GM18499 (cell line): ENCODE data around the gene ABCB9.
"Not testable (repeated sequence)": the region's sequence is repeated elsewhere in the genome, so short reads cannot be mapped to it uniquely, and the experiment has no call there.

Experiments used
- ATAC-seq: cut with Tn5 transposase; IDR thresholded peaks from one replicate; pipeline ENCODE4 v1.9.1; 2021; ENCODE audit warnings: moderate number of reproducible peaks; ENCODE audit not compliant: insufficient read depth, unreplicated experiment

ABCB9 gene

DNA sequence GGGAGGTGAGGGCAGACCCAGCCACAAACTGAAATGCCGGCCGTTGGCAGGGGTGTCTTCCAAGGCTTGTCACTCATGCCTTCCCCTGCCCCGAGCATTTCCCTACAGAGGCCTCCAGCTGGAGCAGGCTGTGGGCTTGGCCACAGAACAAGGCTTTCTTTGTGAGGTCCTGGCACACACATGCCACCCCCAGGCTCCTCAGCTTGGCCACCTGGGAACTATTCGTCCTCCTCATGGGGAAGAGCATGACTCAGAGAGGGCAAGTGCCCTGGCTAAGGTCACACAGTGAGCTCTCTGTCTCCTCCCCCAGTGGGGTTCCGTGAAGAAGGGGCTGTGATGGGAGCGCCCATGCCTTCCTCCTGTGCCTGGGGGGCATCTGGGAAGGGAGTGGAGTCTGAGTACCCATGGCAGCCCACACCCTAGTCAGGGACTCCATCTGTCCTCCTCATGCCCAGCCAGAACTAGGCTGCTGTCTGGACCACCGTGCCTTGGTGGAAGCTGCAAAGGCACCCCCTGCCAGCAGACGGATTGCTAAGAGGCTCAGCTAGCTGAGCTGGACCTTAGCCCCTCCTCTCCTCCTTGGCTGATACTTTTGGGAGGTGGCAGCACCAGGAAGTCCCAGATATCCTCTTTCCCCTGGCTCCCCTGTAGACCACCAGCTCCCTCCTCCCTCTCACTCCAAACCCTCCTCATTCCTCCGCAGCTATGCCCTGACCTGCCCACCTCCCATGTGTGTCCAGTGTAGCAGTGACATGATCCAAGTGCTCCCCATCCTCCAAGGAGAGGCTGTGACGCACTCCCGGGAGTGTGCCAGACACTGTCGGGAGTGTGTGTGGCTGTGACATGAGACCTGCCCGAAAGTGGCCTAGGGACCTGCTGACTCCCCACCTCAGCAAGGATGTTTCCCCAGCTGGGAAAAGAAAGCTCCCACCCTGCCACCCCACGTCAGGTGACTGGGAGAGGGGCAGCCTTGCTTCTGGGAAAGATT, 21.4 kb downstream of the ABCB9 start:
- ATAC-seq, result no peak

DNA sequence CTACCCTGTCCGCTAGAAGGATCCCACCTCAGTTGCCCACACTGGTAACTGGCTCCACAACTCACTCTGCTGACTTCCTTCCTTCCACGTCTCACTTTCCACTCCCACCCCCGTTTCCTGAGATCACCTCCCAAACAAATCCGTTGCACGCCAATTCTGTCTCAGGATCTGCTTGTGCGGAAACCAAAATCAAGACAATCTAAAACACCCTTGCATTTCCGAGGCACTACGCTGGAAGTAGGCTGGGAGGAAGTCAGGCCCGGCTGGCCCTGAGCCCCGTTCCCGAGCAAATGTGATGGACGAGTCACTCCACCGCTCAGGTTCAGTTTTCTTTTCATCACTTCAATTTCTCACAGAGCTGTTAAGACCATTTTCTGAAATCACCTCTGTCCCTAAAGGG, 23.1 kb downstream of the ABCB9 start:
- ATAC-seq, result no peak

DNA sequence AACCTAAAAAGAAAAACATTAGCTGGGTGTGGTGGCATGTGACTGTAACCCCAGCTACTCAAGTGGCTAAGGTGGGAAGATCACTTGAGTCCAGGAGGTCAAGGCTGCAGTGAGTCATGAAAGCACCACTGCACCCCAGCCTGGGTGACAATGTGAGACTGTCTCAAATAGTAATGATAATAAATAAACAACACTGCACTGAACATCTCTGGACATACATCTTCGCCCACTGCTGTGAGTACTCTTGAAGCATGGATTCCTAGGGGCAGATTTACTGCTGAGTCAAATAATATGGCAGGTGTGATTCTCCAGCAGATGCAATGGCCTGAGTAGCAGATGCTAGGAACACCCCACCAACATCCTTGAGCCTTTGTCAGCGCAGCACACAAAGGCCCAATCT, 23.6 kb downstream of the ABCB9 start:
- ATAC-seq, result no peak

DNA sequence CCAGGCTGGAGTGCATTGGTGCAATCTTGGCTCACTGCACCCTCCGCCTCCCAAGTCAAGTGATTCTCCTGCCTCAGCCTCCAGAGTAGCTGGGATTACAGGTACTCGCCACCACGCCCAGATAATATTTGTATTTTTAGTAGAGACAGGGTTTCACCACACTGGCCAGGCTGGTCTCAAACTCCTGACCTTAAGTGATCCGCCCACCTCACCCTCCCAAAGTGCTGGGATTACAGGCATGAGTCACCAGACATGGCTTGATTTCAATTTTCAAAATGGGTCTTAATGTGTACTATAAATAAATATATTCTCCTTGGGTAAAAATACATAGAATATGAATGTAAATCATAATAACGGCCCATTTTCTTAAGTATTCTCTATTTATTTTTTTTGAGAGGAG, 24.9 kb downstream of the ABCB9 start:
- ATAC-seq, result not testable (repeated sequence)

DNA sequence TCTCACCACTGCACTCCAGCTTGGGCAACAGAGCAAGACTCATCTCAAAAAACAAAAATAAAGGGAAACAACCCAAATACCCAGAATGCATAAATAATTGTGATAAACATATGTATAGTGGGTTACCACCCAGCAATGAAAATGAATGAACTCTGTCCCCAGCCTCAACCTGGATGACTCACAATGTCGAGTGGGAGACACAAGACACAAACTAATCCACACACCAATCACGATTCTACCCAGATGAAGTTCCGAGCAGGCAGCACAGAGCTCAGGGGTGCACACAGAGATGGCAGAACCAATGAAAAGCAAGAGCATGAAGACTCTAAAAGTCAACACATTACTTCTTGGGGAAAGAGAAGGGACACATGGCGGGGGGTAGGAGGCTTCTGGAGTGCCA, 27.1 kb downstream of the ABCB9 start:
- ATAC-seq, result no peak

DNA sequence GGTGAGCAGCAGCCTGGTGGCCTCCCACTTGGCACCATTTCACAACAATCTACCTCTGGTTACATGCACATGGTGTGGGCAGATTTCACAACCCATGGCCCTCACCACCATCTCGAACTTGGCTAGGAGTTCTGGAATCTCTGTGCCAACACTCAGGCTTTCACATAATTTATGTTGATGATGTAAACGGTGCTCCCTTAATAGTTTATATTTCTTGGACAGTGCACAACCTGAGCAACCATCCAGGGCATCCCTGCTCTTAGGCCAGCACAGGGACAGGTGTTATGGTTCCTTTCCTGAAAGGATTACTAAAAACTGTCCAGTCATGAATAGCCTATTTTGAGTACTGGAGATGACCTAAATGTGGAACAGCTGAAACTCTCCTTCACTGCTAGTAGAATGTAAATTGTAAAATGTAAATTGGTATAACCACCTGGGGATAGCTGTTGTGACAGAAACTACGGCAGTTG, 28.6 kb downstream of the ABCB9 start:
- no peak for ATAC-seq

DNA sequence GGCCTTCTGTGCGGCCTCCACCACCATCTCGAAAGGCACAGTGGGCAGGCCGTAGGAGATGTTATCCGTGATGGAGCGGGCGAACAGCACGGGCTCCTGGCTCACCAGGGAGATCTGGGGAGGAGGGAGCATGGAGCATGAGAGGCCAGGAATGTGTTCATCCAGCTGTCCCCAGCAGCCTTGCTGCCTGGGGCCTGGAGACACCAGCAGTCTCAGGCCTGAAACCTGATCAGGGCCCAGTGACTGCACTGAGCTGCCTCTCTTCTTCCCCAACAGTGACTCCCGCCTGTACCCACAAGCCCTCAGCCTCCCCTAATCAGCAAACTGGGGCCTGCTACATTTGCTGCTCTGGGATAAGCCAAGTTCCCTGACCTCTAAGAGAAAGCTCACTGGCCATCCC, 30.9 kb downstream of the ABCB9 start:
- no peak for ATAC-seq

DNA sequence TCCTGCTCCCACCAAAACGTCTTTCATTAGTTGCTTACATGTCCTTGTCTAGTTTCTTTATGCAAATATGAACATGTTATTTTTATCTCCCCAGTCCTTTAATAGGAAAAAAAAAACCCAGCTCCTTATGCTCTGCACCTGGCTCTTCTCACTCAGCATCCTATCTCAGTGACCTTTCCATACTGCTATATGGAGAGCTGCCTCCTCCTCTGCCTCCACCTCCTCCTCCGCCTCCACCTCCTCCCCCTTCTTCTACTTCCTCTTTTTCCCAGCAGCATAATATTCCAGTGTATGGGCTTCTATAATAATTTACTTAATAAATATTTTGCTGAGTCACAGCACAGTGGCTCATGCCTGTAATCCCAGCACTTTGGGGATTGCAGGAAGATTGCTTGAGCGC, 31.5 kb downstream of the ABCB9 start:
- no peak for ATAC-seq

DNA sequence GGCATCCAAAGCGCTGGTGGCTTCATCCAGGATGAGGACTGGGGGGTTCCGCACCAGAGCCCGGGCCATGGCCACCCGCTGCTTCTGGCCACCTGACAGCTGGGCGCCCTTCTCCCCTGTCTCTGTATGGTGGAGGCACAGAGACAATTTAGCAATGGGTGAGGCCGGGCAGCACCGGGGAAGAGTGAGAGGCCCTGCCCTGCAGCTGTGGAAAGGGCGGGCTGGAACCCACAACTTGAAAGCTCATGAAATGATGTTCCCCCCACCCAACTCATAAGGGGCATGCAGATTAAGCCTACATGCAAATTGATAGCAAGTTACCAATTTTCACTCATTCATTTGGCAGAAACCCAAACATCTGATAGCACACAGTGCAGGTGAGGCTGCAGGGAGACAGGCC, 34.1 kb downstream of the ABCB9 start:
- no peak for ATAC-seq

DNA sequence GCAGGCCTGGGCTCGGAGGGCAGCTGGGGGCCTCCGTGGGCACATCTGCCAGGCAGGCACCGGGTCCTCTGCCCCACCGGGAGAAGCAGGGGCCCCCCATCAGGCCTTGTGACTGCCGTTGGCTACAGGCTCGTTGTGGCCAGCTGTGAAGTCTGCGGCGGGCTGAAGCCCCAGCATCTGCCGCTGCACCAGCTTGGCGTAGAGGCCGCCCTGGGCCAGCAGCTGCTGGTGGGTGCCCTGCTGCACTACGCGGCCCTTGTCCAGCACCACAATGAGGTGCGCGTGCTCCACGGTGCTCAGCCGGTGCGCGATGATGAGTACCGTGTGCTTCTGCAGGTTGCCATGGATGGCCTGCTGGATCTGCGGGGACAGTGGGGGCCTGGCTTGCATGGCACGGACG, 36.5 kb downstream of the ABCB9 start:
- no peak for ATAC-seq

DNA sequence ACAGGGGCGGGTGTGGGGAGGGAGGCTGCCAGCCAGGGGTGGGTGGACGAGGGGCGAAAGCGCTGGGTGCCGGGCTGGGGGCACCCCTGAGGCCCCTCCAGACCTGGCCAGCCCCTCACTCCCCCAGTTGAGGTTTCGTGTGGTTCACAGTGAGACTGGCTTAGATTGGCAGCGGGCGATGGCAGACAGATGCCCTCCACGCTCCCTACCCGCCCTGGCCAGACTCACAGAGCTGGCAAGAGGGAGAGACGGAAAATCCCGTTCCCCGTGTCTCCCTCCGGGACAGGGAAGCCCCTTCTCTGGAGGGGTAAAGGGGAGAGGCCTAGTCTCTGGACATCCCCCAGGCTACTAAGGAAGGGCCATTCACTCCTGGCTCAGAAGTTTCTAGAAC, 37.1 kb downstream of the ABCB9 start:
- ATAC-seq, result no peak

DNA sequence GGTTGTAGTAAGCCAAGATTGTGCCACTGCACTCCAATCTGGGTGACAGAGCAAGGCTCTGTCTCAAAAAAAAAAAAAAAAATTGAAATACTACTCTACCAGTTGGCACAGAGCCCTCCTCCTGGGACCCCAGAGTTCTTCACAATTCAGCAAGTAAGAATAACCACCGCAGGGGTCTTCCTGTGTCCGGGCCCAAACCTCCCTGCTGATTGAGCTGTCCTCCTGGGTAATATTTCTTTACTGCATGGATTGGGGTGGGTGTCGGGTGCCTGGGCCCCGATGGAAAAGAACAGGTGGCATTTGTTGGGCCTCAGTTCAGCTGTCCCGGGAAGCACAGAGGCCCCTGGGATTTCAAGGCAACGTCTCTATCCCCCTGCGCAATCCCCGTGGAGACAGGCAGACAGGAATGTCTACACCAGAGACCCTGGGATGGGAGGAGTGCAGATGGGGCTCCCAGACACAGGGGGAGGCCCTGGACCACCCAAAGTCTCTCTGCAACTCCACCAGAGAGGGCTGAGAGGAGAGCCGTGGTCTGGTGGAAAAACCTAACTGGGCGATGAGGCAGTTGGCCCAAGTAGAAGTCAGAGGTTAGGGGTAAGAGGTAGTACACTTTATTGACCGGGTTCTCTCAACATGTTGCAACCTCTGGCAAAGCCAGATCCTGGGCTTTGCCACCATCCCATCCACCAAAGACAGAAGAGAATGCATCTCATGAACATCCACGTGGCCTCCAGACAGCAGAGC, 37.7 kb downstream of the ABCB9 start:
- ATAC-seq, result no peak

DNA sequence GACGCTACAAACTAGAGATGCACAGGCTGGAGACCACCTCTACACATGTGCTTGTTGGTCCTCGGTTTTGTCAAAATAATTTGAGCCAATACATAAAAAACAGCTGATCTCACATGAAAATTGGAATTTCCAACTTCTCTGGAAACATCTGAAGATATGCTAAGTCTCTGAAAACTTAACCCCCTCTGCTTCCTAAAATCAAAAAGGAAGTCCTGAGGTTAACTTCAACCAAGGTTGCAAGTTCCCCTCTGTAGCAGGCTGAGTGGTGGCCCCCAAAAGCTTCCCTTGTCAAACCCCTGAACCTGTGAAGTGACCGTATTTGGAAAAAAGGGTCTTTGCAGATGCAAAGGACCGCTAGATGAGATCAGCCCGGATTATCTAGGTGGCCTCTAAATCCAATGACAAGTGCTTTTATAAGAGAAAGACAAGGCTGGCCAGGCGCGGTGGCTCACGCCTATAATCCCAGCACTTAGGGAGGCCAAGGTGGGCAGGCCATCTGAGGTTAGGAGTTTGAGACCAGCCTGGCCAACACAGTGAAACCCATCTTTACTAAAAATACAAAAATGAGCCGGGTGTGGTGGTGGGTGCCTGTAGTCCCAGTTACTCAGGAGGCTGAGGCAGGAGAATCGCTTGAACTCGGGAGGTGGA, 38.4 kb downstream of the ABCB9 start:
- no peak for ATAC-seq

DNA sequence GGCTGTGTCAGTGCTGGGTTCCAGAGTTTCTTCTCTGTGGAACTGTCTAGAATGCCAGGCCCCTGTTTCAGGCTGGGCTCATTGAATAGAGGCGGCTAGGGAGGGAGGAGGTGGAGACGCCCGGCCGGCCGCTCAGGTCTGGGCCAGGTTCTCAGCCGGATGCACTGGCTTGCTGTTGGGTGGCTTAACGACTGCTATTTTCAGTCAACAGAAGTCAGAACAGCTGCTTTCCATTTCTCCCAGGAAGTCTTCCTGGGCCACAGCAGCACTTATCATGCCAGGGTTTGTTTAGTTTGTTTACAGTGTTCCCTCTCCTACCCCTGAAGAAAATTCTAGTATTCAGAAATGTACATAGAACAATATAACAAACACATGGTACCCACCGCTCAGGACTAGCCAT, 44.3 kb downstream of the ABCB9 start:
- ATAC-seq, result no peak

DNA sequence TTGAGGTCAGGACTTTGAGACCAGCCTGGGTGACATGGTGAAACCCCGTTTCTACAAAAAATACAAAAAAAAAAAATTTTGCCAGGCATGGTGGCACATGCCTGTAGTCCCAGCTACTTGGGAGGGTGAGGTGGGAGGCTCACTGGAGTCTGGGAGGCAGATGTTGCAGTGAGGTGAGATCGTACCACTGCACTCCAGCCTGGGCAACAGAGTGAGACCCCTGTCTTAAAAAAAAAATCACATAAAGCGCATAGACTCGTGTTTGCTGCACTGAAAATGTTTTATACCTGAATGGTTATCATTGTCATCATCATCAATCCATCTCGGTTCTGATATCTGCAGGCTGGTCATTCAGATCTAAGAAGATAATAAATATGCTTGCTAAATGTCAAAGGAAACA, 45.6 kb downstream of the ABCB9 start:
- no peak for ATAC-seq

DNA sequence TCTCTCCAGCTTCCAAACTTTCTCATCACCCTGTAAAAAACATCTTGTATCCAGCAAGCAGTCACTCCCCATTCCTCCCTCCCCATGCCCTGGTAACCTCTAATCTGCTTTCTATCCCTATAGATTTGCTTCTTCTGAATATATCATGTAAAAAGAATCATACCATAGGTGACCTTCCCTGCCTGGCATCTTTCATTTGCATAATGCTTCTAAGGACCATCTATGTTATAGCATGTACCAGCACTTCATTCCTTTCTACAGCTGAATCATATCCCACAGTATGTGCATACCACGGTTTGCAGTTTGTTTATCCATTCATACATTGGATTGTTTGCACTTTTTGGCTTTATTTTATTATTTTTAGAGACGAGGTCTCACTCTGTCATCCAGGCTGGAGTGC, 47.4 kb downstream of the ABCB9 start:
- no peak for ATAC-seq

DNA sequence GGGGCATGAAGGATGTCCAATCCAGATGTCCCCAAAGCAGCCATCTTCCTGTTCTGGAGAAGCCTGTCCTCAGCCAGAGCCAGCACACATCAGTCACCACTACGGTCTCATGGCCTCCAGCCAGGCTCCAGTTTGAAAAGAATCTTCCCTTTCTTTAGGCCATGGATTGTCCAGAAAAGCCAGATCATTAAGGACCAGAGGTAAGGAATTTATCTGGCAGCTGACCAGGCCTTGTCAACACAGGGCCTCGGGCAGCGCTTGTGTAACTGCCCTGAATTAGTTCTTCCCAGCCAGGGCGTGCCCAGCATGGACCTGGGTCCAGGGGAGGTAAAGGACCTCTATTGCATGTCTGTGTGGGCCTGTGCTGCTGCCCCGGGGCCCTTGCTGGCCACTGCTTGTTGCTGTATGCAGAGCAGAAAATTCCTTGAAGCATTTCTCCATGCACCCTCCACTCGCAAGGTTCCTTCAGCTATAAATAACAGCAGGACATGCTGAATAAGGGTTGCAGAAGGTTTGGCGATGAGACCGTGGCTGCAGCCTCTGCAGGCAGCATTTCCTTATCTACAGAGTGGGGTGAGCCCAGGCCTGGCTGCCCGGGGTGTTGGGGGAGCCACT, 48.6 kb downstream of the ABCB9 start:
- ATAC-seq, result no peak

DNA sequence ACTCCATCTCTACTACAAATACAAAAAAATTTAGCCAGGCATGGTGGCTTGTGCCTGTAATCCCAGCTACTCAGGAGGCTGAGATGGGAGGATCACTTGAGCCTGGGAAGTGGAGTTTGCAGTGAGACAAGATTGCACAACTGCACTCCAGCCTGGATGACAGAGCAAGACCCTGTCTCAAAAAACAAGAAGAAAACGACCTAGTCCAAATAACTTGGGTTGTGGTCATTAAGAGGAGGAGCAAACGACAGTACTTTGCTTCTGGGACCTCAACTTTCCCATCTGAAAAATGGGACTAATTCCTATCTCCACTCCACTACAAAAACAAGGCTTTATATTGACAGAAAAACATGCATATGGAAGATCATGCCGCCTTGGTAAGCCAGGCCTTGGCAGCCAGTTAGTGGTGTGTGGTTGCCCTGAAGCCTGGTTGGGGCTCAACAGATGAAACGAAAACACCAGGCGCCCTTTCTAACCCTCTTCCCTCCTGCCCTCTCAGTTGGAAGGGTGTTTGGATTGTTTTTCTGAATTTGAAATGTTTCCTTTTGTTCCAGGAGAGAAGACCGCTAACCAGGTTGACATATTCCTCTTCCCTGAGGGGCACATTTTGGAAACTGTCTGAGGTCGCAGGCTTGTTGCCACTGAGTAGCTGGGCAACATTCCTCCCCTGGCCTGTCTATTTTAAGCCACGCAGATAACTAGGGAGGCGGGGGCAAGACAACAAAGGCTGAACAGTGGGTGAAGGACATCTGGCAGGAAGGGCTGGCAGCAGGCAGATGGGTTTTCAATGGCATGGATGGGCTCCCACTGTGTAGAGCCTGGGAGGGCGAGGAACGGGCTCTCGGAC, 56.6 kb downstream of the ABCB9 start:
- no peak for ATAC-seq

DNA sequence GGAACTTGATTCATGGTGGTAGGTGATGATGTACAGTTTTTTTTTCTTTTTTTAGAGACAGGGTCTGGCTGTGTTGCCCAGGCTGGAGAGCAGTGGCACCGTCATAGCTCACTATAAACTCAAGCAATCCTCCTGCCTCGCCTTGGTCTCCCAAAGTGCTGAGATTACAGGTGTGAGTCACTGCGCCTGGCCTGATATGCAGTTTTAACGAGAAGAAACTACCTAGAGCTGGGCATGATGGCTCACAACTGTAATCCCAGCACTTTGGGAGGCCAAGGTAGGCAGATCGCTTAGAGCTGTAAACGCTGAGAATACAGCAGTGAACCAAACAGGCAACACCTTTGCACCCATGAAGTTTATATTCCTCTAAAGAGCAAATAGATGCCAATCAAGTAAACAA, 57.3 kb downstream of the ABCB9 start:
- ATAC-seq, result no peak

DNA sequence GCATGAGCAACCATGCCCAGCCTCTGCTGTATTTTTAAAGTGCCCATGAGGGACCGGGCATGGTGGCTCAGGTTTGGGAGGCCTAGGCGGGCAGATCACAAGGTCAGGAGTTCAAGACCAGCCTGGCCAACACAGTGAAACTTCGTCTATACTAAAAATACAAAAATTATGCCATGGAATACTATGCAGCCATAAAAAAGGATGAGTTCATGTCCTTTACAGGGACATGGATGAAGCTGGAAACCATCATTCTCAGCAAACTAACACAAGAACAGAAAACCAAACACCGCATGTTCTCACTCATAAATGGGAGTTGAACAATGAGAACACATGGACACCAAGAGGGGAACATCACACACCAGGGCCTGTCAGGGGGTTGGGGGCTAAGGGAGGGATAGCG, 61.0 kb downstream of the ABCB9 start:
- not testable (repeated sequence) for ATAC-seq
